Smooth muscle cell (in vitro differentiated cells): ENCODE data around the gene IGF2BP2. TPM values are rescaled to one million over a fixed set of nuclear protein-coding genes. Genes with fewer than 3 reads are reported as not detected.

Source experiments
- DNase-seq: peaks from one replicate; lab custom pipeline; 2025; ENCODE audit not compliant: unreplicated experiment; lab: John Stamatoyannopoulos, UW
- H2AFZ ChIP-seq: fragments of 200-600 bp; sonication (generic); 2 replicates; pipeline ENCODE4 v1.6.0; 2016; ENCODE audit warnings: antibody characterized with exemption, low read depth, mild to moderate bottlenecking
- H3F3A ChIP-seq: fragments of 200-600 bp; sonication (generic); 2 replicates; pipeline ENCODE4 v1.6.0; 2017; ENCODE audit warnings: antibody characterized with exemption, low read depth
- H3K27ac ChIP-seq: fragments of 200-600 bp; sonication (generic); 2 replicates; pipeline ENCODE4 v1.5.1; 2016; ENCODE audit warnings: low read depth, mild to moderate bottlenecking
- H3K27me3 ChIP-seq: fragments of 200-600 bp; sonication (generic); 2 replicates; pipeline ENCODE4 v1.6.1; 2016; ENCODE audit warnings: low read depth, mild to moderate bottlenecking
- H3K36me3 ChIP-seq: fragments of 200-600 bp; sonication (generic); 2 replicates; pipeline ENCODE4 v1.5.1; 2016; ENCODE audit warnings: low read depth
- H3K4me1 ChIP-seq: fragments of 200-600 bp; sonication (generic); 2 replicates; pipeline ENCODE4 v1.5.1; 2016; ENCODE audit warnings: low read depth
- H3K4me2 ChIP-seq: fragments of 200-600 bp; sonication (generic); 2 replicates; pipeline ENCODE4 v1.6.0; 2016; ENCODE audit warnings: mild to moderate bottlenecking
- H3K4me3 ChIP-seq: fragments of 200-600 bp; sonication (generic); 2 replicates; pipeline ENCODE4 v1.5.1; 2016; ENCODE audit warnings: mild to moderate bottlenecking
- H3K79me2 ChIP-seq: fragments of 200-600 bp; sonication (generic); 2 replicates; pipeline ENCODE4 v1.6.0; 2016; ENCODE audit warnings: low read depth, mild to moderate bottlenecking
- H3K9ac ChIP-seq: fragments of 200-600 bp; sonication (generic); 2 replicates; pipeline ENCODE4 v1.6.0; 2016; ENCODE audit warnings: low read depth
- H3K9me3 ChIP-seq: fragments of 200-600 bp; sonication (generic); replicated peaks from 2 replicates; pipeline ENCODE4 v1.5.1; 2016; ENCODE audit warnings: low read depth
- H4K20me1 ChIP-seq: fragments of 200-600 bp; sonication (generic); 2 replicates; pipeline ENCODE4 v1.6.0; 2016; ENCODE audit warnings: low read depth
- CTCF ChIP-seq: fragments of 200-600 bp; sonication (generic); IDR thresholded peaks from 2 replicates; pipeline ENCODE4 v1.5.1; 2017; ENCODE audit warnings: borderline replicate concordance, mild to moderate bottlenecking, antibody characterized with exemption; ENCODE audit not compliant: insufficient read depth, poor library complexity, severe bottlenecking
- WGBS: methylation state at CpG from one replicate; pipeline ENCODE4 v1.1.7; 2016; ENCODE audit warnings: low lambda C conversion rate; 5-methylcytosine and 5-hydroxymethylcytosine counted together
- polyA plus RNA-seq: library from polyadenylated mRNA; unstranded; fragments of >200 nt; fragmentation: Nextera tagmentation; extraction: Ambion mirVana; gene quantifications from 2 replicates; pipeline ENCODE4 v1.2.1, GENCODE V29; 2016
- total RNA-seq: library from RNA; depleted of rRNA; stranded (reverse); fragments of >200 nt; gene quantifications from 2 replicates; pipeline ENCODE4 v1.2.3, GENCODE V29; 2014

Gene IGF2BP2
- total and polyA plus RNA-seq, 2 experiments from 2014 or later = 59.2 to 80.6 TPM

- H3K4me3 ChIP-seq = no peak overlapping the region
- H3F3A ChIP-seq = no peaks in the 10 kb centered on the region
- no peak overlapping the region for H3K4me2 ChIP-seq
- 87% methylated on average over 4 of the region's 4 CpGs for WGBS
- no peak for DNase-seq
- TF ChIP-seq CTCF = no peak
- H4K20me1 ChIP-seq = no peaks in the 10 kb centered on the region
- H3K36me3 ChIP-seq = no peaks in the 10 kb centered on the region
- H3K27ac ChIP-seq = no peak overlapping the region
- no peak overlapping the region for H2AFZ ChIP-seq
- H3K9ac ChIP-seq = no peak overlapping the region
- H3K9me3 ChIP-seq = no peaks in the 10 kb centered on the region
- H3K79me2 ChIP-seq = no peaks in the 10 kb centered on the region
- no peaks in the 10 kb centered on the region for H3K4me1 ChIP-seq
- no peaks in the 10 kb centered on the region for H3K27me3 ChIP-seq
These were observed 34.6 kb upstream of the IGF2BP2 start for GRCh38 chr3:185859294-185859972.

GRCh38 chr3:185858502-185859225 lies 33.8 kb upstream of the IGF2BP2 start:
- H3K9ac ChIP-seq = no peak overlapping the region
- H3K4me2 ChIP-seq = no peak overlapping the region
- no peaks in the 10 kb centered on the region for H3K79me2 ChIP-seq
- H3K4me1 ChIP-seq = no peaks in the 10 kb centered on the region
- H3K36me3 ChIP-seq = no peaks in the 10 kb centered on the region
- no peak overlapping the region for H2AFZ ChIP-seq
- H3K27ac ChIP-seq = no peak overlapping the region
- H3K4me3 ChIP-seq = no peak overlapping the region
- TF ChIP-seq CTCF = no peak
- no peaks in the 10 kb centered on the region for H3K9me3 ChIP-seq
- H3K27me3 ChIP-seq = no peaks in the 10 kb centered on the region
- H4K20me1 ChIP-seq = no peaks in the 10 kb centered on the region
- DNase-seq = no peak
- H3F3A ChIP-seq = no peaks in the 10 kb centered on the region
- WGBS = 94% methylated on average over 8 of the region's 8 CpGs

- Histone ChIP-seq H3K36me3 (no peaks in the 10 kb centered on the region), H3K4me2 (no peak overlapping the region), H3K9ac (no peak overlapping the region), H2AFZ (no peak overlapping the region), H3K27me3 (no peaks in the 10 kb centered on the region), H3K27ac (no peak overlapping the region), H3F3A (no peaks in the 10 kb centered on the region), H3K9me3 (no peaks in the 10 kb centered on the region), H3K79me2 (no peaks in the 10 kb centered on the region), H3K4me3 (no peak overlapping the region), H3K4me1 (no peaks in the 10 kb centered on the region), H4K20me1 (no peaks in the 10 kb centered on the region)
- no peak for TF ChIP-seq CTCF
- WGBS = 94% methylated on average over 3 of the region's 3 CpGs
- DNase-seq = no peak
These were observed 32.4 kb upstream of the IGF2BP2 start for GRCh38 chr3:185857208-185857607.
